Left lung (tissue), 10 donors: ENCODE data around the gene COL9A1. TPM values are rescaled to one million over a fixed set of nuclear protein-coding genes. Genes with fewer than 3 reads are reported as not detected.
"Not testable (repeated sequence)": the region's sequence is repeated elsewhere in the genome, so short reads cannot be mapped to it uniquely, and the experiment has no call there.

Source experiments
- ATAC-seq: fragments of 200-7000 bp; cut with Tn5 transposase; one replicate; pipeline ENCODE4 v1.9.1; 2020; ENCODE audit warnings: moderate library complexity
- DNase-seq, 4 donors: peaks; one replicate each; pipeline ENCODE4 v3.0.0-alpha.2; 2013 to 2020
- H3K27ac ChIP-seq, 2 donors: fragments of 200-600 bp; sonication (generic) in 1 of 2; one replicate each; pipeline versions ENCODE4 v1.5.0 to v1.8.0; 2020 to 2021
- H3K27me3 ChIP-seq, 2 donors: fragments of 200-600 bp; sonication (generic) in 1 of 2; one replicate each; pipeline versions ENCODE4 v1.5.0 to v1.8.0; 2020 to 2021
- H3K36me3 ChIP-seq, 2 donors: fragments of 200-600 bp; sonication (generic) in 1 of 2; one replicate each; pipeline versions ENCODE4 v1.5.0 to v1.8.0; 2020 to 2021
- H3K4me1 ChIP-seq, 2 donors: fragments of 200-600 bp; one replicate each; pipeline ENCODE4 v1.8.0; 2021
- H3K4me3 ChIP-seq, 2 donors: fragments of 200-600 bp; sonication (generic) in 1 of 2; one replicate each; pipeline versions ENCODE4 v1.5.0 to v1.8.0; 2020 to 2021; ENCODE audit warnings: mild to moderate bottlenecking in 1 of 2
- H3K9me3 ChIP-seq, 2 donors: fragments of 200-600 bp; sonication (generic) in 1 of 2; one replicate each; pipeline versions ENCODE4 v1.5.0 to v1.8.0; 2020 to 2021
- CTCF ChIP-seq, 2 donors: fragments of 200-600 bp; sonication (generic) in 1 of 2; IDR thresholded peaks; one replicate each; pipeline versions ENCODE4 v1.5.0 to v1.8.0; 2021; ENCODE audit warnings: antibody characterized with exemption in 2 of 2
- intact Hi-C, 2 donors: fragments of 100-400 bp; cut with DNase I; formaldehyde crosslinking; loops; one replicate each; pipeline versions ENCODE4 v1.11.2 to v1.14.2; 2022
- polyA plus RNA-seq, 6 donors: library from polyadenylated mRNA; unstranded; fragments of 120-200 nt; gene quantifications; one replicate each; pipeline ENCODE4 v1.2.1, GENCODE V29; 2013; ENCODE audit not compliant: insufficient read length in 6 of 6
- total RNA-seq, 2 donors: library from RNA; stranded (reverse); fragmentation: NEBNext Ultra II Directional; extraction: Animal tissue kit (Norgen Biotek cat#: 25700); gene quantifications; one replicate each; pipeline ENCODE4 v1.2.1, GENCODE V29; 2021
- donor health status: DM: no; HTN: yes; CAD: no.
- donor health status: DM: no; HTN: no; CAD: no.

The COL9A1 gene
- total and polyA plus RNA-seq, 8 donors: 1.0 to 2.1 (median 1.5) TPM; not detected in 2

GRCh38 chr6:70338775-70339174, 35.9 kb upstream of the COL9A1 start:
- no peak overlapping the region for H3K27ac ChIP-seq
- H3K27me3 ChIP-seq: no peaks in the 10 kb centered on the region
- TF ChIP-seq CTCF (IDR thresholded peaks at IDR 0.05): no peak
- ATAC-seq (no peak), DNase-seq (no peak)
- no peaks in the 10 kb centered on the region for H3K4me1 ChIP-seq
- intact Hi-C loops: no loop called here
- no peaks in the 10 kb centered on the region for H3K36me3 ChIP-seq
- peaks cover 0 to 5% of the 10 kb centered on the region in 2 donors for H3K9me3 ChIP-seq
- no peak overlapping the region for H3K4me3 ChIP-seq

- intact Hi-C loops: no loop called here
- DNase-seq (no peak), ATAC-seq (no peak)
- Histone ChIP-seq H3K9me3 (peaks cover 0 to 5% of the 10 kb centered on the region in 2 donors), H3K4me3 (no peak overlapping the region), H3K27me3 (no peaks in the 10 kb centered on the region), H3K36me3 (no peaks in the 10 kb centered on the region), H3K4me1 (no peaks in the 10 kb centered on the region), H3K27ac (no peak overlapping the region)
- no peak for TF ChIP-seq CTCF (IDR thresholded peaks at IDR 0.05)
These were observed 34.8 kb upstream of the COL9A1 start for GRCh38 chr6:70337743-70338105.

GRCh38 chr6:70336996-70337742, 34.3 kb upstream of the COL9A1 start:
- intact Hi-C loops: no loop called here

GRCh38 chr6:70327036-70327435, 24.2 kb upstream of the COL9A1 start:
- no peaks in the 10 kb centered on the region for H3K27me3 ChIP-seq
- no peaks in the 10 kb centered on the region for H3K36me3 ChIP-seq
- H3K9me3 ChIP-seq: no peaks in the 10 kb centered on the region
- no peaks in the 10 kb centered on the region for H3K4me1 ChIP-seq
- H3K4me3 ChIP-seq: no peak overlapping the region
- TF ChIP-seq CTCF (IDR thresholded peaks at IDR 0.05): no peak
- intact Hi-C loops: no loop called here
- no peak for ATAC-seq
- no peak overlapping the region for H3K27ac ChIP-seq
- no peak for DNase-seq

More at GRCh38 chr6:70336996-70337742, 34.3 kb upstream of the COL9A1 start:
- Histone ChIP-seq H3K4me3 (no peak overlapping the region), H3K36me3 (no peaks in the 10 kb centered on the region), H3K9me3 (peaks cover 0 to 5% of the 10 kb centered on the region in 2 donors), H3K4me1 (no peaks in the 10 kb centered on the region), H3K27ac (no peak overlapping the region), H3K27me3 (no peaks in the 10 kb centered on the region)
- no peak for DNase-seq
- ATAC-seq: no peak
- TF ChIP-seq CTCF (IDR thresholded peaks at IDR 0.05): no peak

- no peak for ATAC-seq
- H3K9me3 ChIP-seq: no peaks in the 10 kb centered on the region
- intact Hi-C loops: no loop called here
- no peak for TF ChIP-seq CTCF (IDR thresholded peaks at IDR 0.05)
- H3K36me3 ChIP-seq: no peaks in the 10 kb centered on the region
- H3K27me3 ChIP-seq: no peaks in the 10 kb centered on the region
- no peak overlapping the region for H3K27ac ChIP-seq
- H3K4me1 ChIP-seq: no peaks in the 10 kb centered on the region
- DNase-seq: no peak
- no peak overlapping the region for H3K4me3 ChIP-seq
These were observed 22.1 kb upstream of the COL9A1 start for GRCh38 chr6:70325009-70325408.

- H3K27ac ChIP-seq, H3K4me1 ChIP-seq, H3K27me3 ChIP-seq, DNase-seq, intact Hi-C loops, ATAC-seq, H3K9me3 ChIP-seq, H3K4me3 ChIP-seq, H3K36me3 ChIP-seq: not testable (repeated sequence)
These were observed 14.9 kb upstream of the COL9A1 start for GRCh38 chr6:70317799-70318198.
